GM12892 (cell line): ENCODE results near the gene MTMR2.

ENCODE experiments used
- POLR2A ChIP-seq: IDR thresholded peaks from 2 replicates; pipeline ENCODE4 v1.6.1; 2011; ENCODE audit warnings: low read depth, low read length, control low read depth
- POLR2AphosphoS5 ChIP-seq: IDR thresholded peaks from 2 replicates; pipeline ENCODE4 v1.6.1; 2011; ENCODE audit warnings: low read depth, low read length, control low read depth

GRCh38 chr11:95939091-95939490 lies 15.2 kb upstream of the MTMR2 start:
- TF ChIP-seq POLR2AphosphoS5 = no peak
- no peak for TF ChIP-seq POLR2A
